Measurements from ENCODE around the gene PCED1A. TPM values are rescaled to one million over a fixed set of nuclear protein-coding genes. Genes with fewer than 3 reads are reported as not detected.

Gene PCED1A
- total and polyA plus RNA-seq, 2 of the 8 experiments (the other 6 are each of a cell fraction or from before 2014, with no cell fraction given), result 13.4 to 18.9 TPM

GRCh38 chr20:2807019-2807418 is 33.4 kb downstream of the PCED1A start (continued):
- TF ChIP-seq CHD7 (IDR thresholded peaks at IDR 0.05; ENCODE audit: insufficient replicate concordance, low read length), result no peak
- no peak for TF ChIP-seq USF2 (IDR thresholded peaks at IDR 0.05; ENCODE audit: low read length)
- no peak for TF ChIP-seq MAFK (IDR thresholded peaks at IDR 0.05; ENCODE audit: low read depth, low read length)
- no peak for TF ChIP-seq SP1 (IDR thresholded peaks at IDR 0.05; ENCODE audit: low read depth, low read length)
- TF ChIP-seq SAP30 (IDR thresholded peaks at IDR 0.05; ENCODE audit: insufficient read depth, insufficient replicate concordance, low read length), result no peak
- TF ChIP-seq CHD2 (IDR thresholded peaks at IDR 0.05; ENCODE audit: low read length), result no peak
- no peak for TF ChIP-seq FOSL1 (IDR thresholded peaks at IDR 0.05; ENCODE audit: insufficient read depth, low read depth, low read length)
- TF ChIP-seq CHD1 (IDR thresholded peaks at IDR 0.05; ENCODE audit: low read depth, low read length), result no peak
- no peak for TF ChIP-seq NRF1 (IDR thresholded peaks at IDR 0.05; ENCODE audit: low read depth, low read length)
- no peak for TF ChIP-seq TEAD4 (IDR thresholded peaks at IDR 0.05; ENCODE audit: low read depth, low read length)
- TF ChIP-seq PHF8 (conservative IDR thresholded peaks at IDR 0.05; ENCODE audit: low read depth, low read length), result no peak
- no peak for TF ChIP-seq BRCA1 (IDR thresholded peaks at IDR 0.05; ENCODE audit: low read depth, low read length)

All from H1 (cell line).